NCI-H510A treated with DMSO at 0.1 percent for 48 hours (cell line): ENCODE data around the gene RBM19.

Source experiments
- DNase-seq: peaks from one replicate; lab custom pipeline; 2025; lab: John Stamatoyannopoulos, UW

Gene RBM19

GRCh38 chr12:113770389-113770865 is 195.7 kb downstream of the RBM19 start:
- DNase-seq: no peak

- DNase-seq: no peak
These were observed 196.8 kb downstream of the RBM19 start for GRCh38 chr12:113769305-113769704.

GRCh38 chr12:113768850-113769249 is 197.3 kb downstream of the RBM19 start:
- no peak for DNase-seq

- no peak for DNase-seq
These were observed 198.9 kb downstream of the RBM19 start for GRCh38 chr12:113766879-113767878.
